ENCODE data around the gene SPC24. TPM values are rescaled to one million over a fixed set of nuclear protein-coding genes. Genes with fewer than 3 reads are reported as not detected.
"Not testable (repeated sequence)": the region's sequence is repeated elsewhere in the genome, so short reads cannot be mapped to it uniquely, and the experiment has no call there.

Gene SPC24
- total RNA-seq, 2 donors from 2014 or later = 0.62 to 0.89 TPM

DNA sequence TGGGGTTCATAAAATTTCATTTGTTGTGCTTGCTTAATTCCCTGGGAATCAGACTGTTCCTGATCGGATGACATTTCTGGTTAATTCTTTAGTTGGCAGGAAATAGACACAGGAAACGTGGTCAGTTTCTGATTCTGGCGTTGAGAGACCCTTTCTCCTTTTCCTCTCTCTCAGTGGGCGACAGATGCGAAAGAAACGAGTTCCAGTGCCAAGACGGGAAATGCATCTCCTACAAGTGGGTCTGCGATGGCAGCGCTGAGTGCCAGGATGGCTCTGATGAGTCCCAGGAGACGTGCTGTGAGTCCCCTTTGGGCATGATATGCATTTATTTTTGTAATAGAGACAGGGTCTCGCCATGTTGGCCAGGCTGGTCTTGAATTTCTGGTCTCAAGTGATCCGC lies 55.5 kb downstream of the SPC24 start:
- peaks cover 5% of the 10 kb centered on the region for H3K9me3 ChIP-seq (ENCODE audit: control insufficient read depth, low read length, poor library complexity, severe bottlenecking)
- Mint-ChIP-seq H3K27ac (no peak overlapping the region), H3K4me3 (no peak overlapping the region), H3K27me3 (no peaks in the 10 kb centered on the region), H3K36me3 (ENCODE audit: low read depth) (peaks cover 2% of the 10 kb centered on the region), H3K4me1 (peaks cover 15% of the 10 kb centered on the region)
- DNase-seq = no peak
- ATAC-seq = no peak

DNA sequence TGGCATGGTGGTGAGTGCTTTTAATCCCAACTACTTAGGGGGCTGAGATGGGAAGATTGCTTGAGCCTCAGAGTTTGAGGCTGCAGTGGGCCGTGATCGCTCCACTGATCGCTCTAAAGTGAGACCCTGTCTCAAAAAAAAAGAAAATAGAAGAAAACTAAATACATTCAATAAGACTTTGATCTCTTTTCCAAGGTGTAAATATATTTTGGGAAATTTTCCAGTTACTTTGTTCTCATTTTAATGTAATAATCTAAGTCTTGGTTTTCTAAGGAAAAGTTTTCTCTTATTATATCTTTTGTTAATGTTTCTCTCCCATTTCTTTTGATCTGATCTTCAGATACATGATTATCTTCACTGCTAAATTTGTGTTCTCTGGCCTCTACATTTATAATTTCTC lies 56.7 kb downstream of the SPC24 start:
- H3K27ac Mint-ChIP-seq = peak overlapping the region; percentile 4
- ATAC-seq (no peak), DNase-seq (no peak)
- peaks cover 5% of the 10 kb centered on the region for H3K9me3 ChIP-seq (ENCODE audit: control insufficient read depth, low read length, poor library complexity, severe bottlenecking)
- H3K27me3 Mint-ChIP-seq = no peaks in the 10 kb centered on the region
- no peak overlapping the region for H3K4me3 Mint-ChIP-seq
- H3K36me3 Mint-ChIP-seq (ENCODE audit: low read depth) = peaks cover 2% of the 10 kb centered on the region
- peaks cover 24% of the 10 kb centered on the region for H3K4me1 Mint-ChIP-seq

DNA sequence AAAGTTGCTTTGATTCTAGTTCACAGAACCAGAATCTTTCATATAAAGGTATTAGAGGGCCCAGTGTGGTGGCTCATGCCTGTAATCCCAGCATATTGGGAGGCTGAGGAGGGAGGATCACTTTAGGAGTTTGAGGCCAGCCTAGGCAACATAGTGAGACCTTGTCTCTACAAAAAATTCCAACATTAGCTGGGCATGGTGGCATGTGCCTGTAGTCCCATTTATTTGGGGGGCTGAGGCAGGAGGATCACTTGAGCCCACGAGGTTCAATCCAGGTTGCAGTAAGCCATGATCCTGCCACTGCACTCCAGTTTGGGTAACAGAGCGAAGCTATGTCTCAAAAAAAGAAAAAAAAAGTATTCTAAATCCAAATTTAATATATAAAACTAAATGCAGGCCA lies 57.3 kb downstream of the SPC24 start:
- ATAC-seq (no peak), DNase-seq (no peak)
- H3K36me3 Mint-ChIP-seq (ENCODE audit: low read depth) = peaks cover 2% of the 10 kb centered on the region
- H3K27me3 Mint-ChIP-seq = no peaks in the 10 kb centered on the region
- no peak overlapping the region for H3K4me3 Mint-ChIP-seq
- peaks cover 5% of the 10 kb centered on the region for H3K9me3 ChIP-seq (ENCODE audit: control insufficient read depth, low read length, poor library complexity, severe bottlenecking)
- no peak overlapping the region for H3K27ac Mint-ChIP-seq
- peaks cover 24% of the 10 kb centered on the region for H3K4me1 Mint-ChIP-seq

DNA sequence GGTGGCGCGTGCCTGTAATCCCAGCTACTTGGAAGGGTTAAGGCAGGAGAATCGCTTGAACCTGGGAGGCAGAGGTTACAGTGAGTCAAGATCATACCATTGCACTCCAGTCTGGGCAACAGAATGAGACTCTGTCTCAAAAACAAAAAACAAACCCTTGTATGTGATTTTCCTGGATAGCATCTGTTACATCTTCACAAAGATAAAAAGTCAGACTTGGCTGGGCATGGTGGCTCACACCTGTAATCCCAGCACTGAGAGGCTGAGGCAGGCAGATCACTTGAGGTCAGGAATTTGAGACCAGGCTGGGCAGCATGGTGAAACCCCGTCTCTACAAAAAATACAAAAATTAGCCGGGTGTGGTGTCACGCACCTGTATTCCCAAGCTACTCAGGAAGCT lies 58.2 kb downstream of the SPC24 start:
- peaks cover 26% of the 10 kb centered on the region for H3K4me1 Mint-ChIP-seq
- not testable (repeated sequence) for DNase-seq; H3K27ac Mint-ChIP-seq; H3K36me3 Mint-ChIP-seq (ENCODE audit: low read depth); H3K9me3 ChIP-seq (ENCODE audit: control insufficient read depth, low read length, poor library complexity, severe bottlenecking); ATAC-seq; H3K4me3 Mint-ChIP-seq; H3K27me3 Mint-ChIP-seq

DNA sequence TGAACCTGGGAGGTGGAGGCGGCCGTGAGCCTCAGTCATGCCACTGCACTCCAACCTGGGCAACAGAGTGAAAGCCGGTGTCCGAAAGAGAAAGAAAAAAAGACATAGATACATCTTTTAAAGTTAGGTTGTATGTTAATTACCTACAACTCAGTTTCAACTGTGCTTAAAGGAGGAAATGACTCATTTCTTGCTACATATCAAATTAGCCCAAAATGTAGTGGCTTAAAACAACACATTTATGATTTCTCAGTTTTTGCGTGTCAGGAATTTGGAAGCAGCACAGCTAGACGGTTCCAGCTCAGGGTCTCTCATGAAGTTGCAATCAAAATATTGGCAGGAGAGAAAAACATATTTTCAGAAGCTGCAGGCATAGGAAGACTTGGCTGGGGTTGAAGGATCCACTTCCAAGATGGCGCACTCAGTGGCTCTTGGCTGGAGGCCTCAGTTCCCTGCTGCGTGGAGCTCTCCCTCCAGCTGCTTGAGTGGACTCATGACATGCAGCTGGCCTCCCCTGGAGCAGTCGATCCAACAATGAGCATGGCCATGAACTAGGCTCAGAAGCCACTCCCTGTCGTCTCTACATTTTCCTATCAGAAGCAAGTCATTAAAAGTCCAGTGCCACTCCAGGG lies 59.3 kb downstream of the SPC24 start:
- peaks cover 5% of the 10 kb centered on the region for H3K9me3 ChIP-seq (ENCODE audit: control insufficient read depth, low read length, poor library complexity, severe bottlenecking)
- DNase-seq = peak in 1 of 3 donors; percentile 20
- Mint-ChIP-seq H3K27ac (peak overlapping the region; percentile 98), H3K4me3 (peak overlapping the region; percentile 75), H3K36me3 (ENCODE audit: low read depth) (no peaks in the 10 kb centered on the region), H3K27me3 (no peaks in the 10 kb centered on the region), H3K4me1 (peaks cover 31% of the 10 kb centered on the region)
- no peak for ATAC-seq

Other genes with a start within 250 kb of the SPC24 start
- gene YIPF2, start 227.1 kb downstream of the SPC24 start, total RNA-seq = 10 to 100 TPM; 19.5 to 19.8 TPM
- 10 to 100 TPM; 17.1 to 21.0 TPM for gene TIMM29, start 227.0 kb downstream of the SPC24 start, total RNA-seq
- 10 to 100 TPM; 93.9 to 94.0 TPM for gene SMARCA4, start 194.8 kb downstream of the SPC24 start, total RNA-seq
- gene LDLR, start 66.3 kb downstream of the SPC24 start, total RNA-seq = 100 to 1,000 TPM in 1 of 2 donors, 10 to 100 TPM in 1; 98.2 to 139 TPM
- under 1 TPM; 0.63 to 0.72 TPM for gene KANK2, start 41.8 kb upstream of the SPC24 start, total RNA-seq
- gene ANGPTL8, start 83.8 kb upstream of the SPC24 start, total RNA-seq = not detected
- gene DOCK6, start 106.7 kb upstream of the SPC24 start, total RNA-seq = 1 to 10 TPM in 1 of 2 donors, under 1 TPM in 1; 0.62 to 6.1 TPM
- gene TSPAN16, start 140.4 kb upstream of the SPC24 start, total RNA-seq = not detected
- 1 to 10 TPM; 6.7 to 7.7 TPM for gene RAB3D, start 183.9 kb upstream of the SPC24 start, total RNA-seq
- gene TMEM205, start 190.5 kb upstream of the SPC24 start, total RNA-seq = 10 to 100 TPM; 15.3 to 21.9 TPM
- gene CCDC159, start 190.7 kb upstream of the SPC24 start, total RNA-seq = 10 to 100 TPM; 55.8 to 64.1 TPM
- gene PLPPR2, start 199.7 kb upstream of the SPC24 start, total RNA-seq = 1 to 10 TPM; 7.1 to 7.5 TPM
- gene SWSAP1, start 218.9 kb upstream of the SPC24 start, total RNA-seq = 1 to 10 TPM; 2.6 to 2.9 TPM
- gene EPOR, start 228.5 kb upstream of the SPC24 start, total RNA-seq = 1 to 10 TPM; 7.3 to 9.9 TPM

All from T-helper 17 cell (primary cell).